ENCODE measurements around the gene TMEM176B.
"Not testable (repeated sequence)": the region's sequence is repeated elsewhere in the genome, so short reads cannot be mapped to it uniquely, and the experiment has no call there.

TMEM176B gene

GRCh38 chr7:150790416-150791075 is 9.6 kb downstream of the TMEM176B start:
- no peak for DNase-seq

- DNase-seq, result no peak
Measured at GRCh38 chr7:150788474-150789269, 11.5 kb downstream of the TMEM176B start.

GRCh38 chr7:150787321-150788281 is 12.6 kb downstream of the TMEM176B start:
- DNase-seq, result peak in 3 of 14 donors; percentile 27 to 52 (median 34)

GRCh38 chr7:150784954-150785353 is 15.2 kb downstream of the TMEM176B start:
- DNase-seq, result no peak

GRCh38 chr7:150784120-150784736 is 15.9 kb downstream of the TMEM176B start:
- no peak for DNase-seq

- no peak for DNase-seq
Measured at GRCh38 chr7:150781961-150782360, 18.2 kb downstream of the TMEM176B start.

GRCh38 chr7:150781103-150781502 is 19.1 kb downstream of the TMEM176B start:
- DNase-seq, result no peak

- DNase-seq, result no peak
Measured at GRCh38 chr7:150780292-150780691, 19.9 kb downstream of the TMEM176B start.

- peak in 10 of 14 donors; percentile 25 to 75 (median 46) for DNase-seq
Measured at GRCh38 chr7:150778738-150779301, 21.3 kb downstream of the TMEM176B start.

GRCh38 chr7:150778014-150778737 is 22.0 kb downstream of the TMEM176B start:
- no peak for DNase-seq

GRCh38 chr7:150774131-150774530 is 26.0 kb downstream of the TMEM176B start:
- not testable (repeated sequence) for DNase-seq

GRCh38 chr7:150769768-150770167 is 30.4 kb downstream of the TMEM176B start:
- no peak for DNase-seq

GRCh38 chr7:150766334-150766709 is 33.8 kb downstream of the TMEM176B start:
- no peak for DNase-seq

- DNase-seq, result no peak
Measured at GRCh38 chr7:150759479-150759878, 40.7 kb downstream of the TMEM176B start.

GRCh38 chr7:150756858-150757257 is 43.3 kb downstream of the TMEM176B start:
- no peak for DNase-seq

- no peak for DNase-seq
Measured at GRCh38 chr7:150756166-150756565, 44.0 kb downstream of the TMEM176B start.

- DNase-seq, result no peak
Measured at GRCh38 chr7:150755473-150756099, 44.6 kb downstream of the TMEM176B start.

GRCh38 chr7:150754951-150755350 is 45.2 kb downstream of the TMEM176B start:
- no peak for DNase-seq

- no peak for DNase-seq
Measured at GRCh38 chr7:150753826-150754603, 46.1 kb downstream of the TMEM176B start.

GRCh38 chr7:150753239-150753638 is 46.9 kb downstream of the TMEM176B start:
- DNase-seq, result peak in 4 of 14 donors; percentile 7 to 19 (median 14)
